HL-60 (cell line): Measurements from ENCODE around the gene CD109.

Source experiments
- DNase-seq, 2 experiments: peaks; one replicate each; pipeline ENCODE4 v3.0.0-alpha.2; 2010 to 2020; ENCODE audit warnings: low read depth in 1 of 2, low spot score in 1 of 2
- H3K27ac ChIP-seq: fragments of 250-450 bp; sonication (Bioruptor Pico); replicated peaks from 2 replicates; pipeline ENCODE4 v1.5.1; 2020; ENCODE audit warnings: mild to moderate bottlenecking, moderate library complexity
- H3K27me3 ChIP-seq: fragments of 250-450 bp; sonication (Bioruptor Pico); 2 replicates; pipeline ENCODE4 v1.5.1; 2021; ENCODE audit warnings: mild to moderate bottlenecking, moderate library complexity; ENCODE audit not compliant: insufficient read depth, poor library complexity, severe bottlenecking
- H3K4me3 ChIP-seq: replicated peaks from 2 replicates; pipeline ENCODE4 v1.5.1; 2011; ENCODE audit warnings: mild to moderate bottlenecking, control low read depth, low read length; ENCODE audit not compliant: insufficient read depth
- CTCF ChIP-seq: IDR thresholded peaks from one replicate; pipeline ENCODE4 v1.5.1; 2011; ENCODE audit warnings: low read length, control low read depth, inconsistent platforms; ENCODE audit not compliant: insufficient read depth
- GABPA ChIP-seq: IDR thresholded peaks from 2 replicates; pipeline ENCODE4 v1.6.1; 2012; ENCODE audit warnings: low read depth
- POLR2AphosphoS5 ChIP-seq: IDR thresholded peaks from 2 replicates; pipeline ENCODE4 v1.6.1; 2012; ENCODE audit warnings: low read depth
- REST ChIP-seq: IDR thresholded peaks from 2 replicates; pipeline ENCODE4 v1.6.1; 2012; ENCODE audit warnings: low read depth; ENCODE audit not compliant: insufficient replicate concordance
- SPI1 ChIP-seq: IDR thresholded peaks from 2 replicates; pipeline ENCODE4 v1.6.1; 2012; ENCODE audit warnings: low read depth, mild to moderate bottlenecking, borderline replicate concordance

The CD109 gene

GRCh38 chr6:73656531-73657145, 39.4 kb upstream of the CD109 start:
- Histone ChIP-seq H3K27ac (no peak overlapping the region), H3K27me3 (no peaks in the 10 kb centered on the region), H3K4me3 (no peak overlapping the region)
- DNase-seq: no peak
- TF ChIP-seq SPI1 (no peak), REST (no peak), POLR2AphosphoS5 (no peak), GABPA (no peak), CTCF (no peak)

GRCh38 chr6:73657201-73657600, 38.8 kb upstream of the CD109 start:
- H3K27ac ChIP-seq: no peak overlapping the region
- DNase-seq: no peak
- no peak overlapping the region for H3K4me3 ChIP-seq
- H3K27me3 ChIP-seq: no peaks in the 10 kb centered on the region
- TF ChIP-seq CTCF (no peak), GABPA (no peak), REST (no peak), SPI1 (no peak), POLR2AphosphoS5 (no peak)

GRCh38 chr6:73664701-73665100, 31.3 kb upstream of the CD109 start:
- Histone ChIP-seq H3K27ac (no peak overlapping the region), H3K27me3 (peaks cover 11% of the 10 kb centered on the region), H3K4me3 (no peak overlapping the region)
- no peak for DNase-seq
- TF ChIP-seq GABPA: no peak
- no peak for TF ChIP-seq CTCF
- TF ChIP-seq POLR2AphosphoS5: no peak
- no peak for TF ChIP-seq REST
- TF ChIP-seq SPI1: no peak
